GM18505 (cell line): ENCODE data around the gene DCLRE1C.
"Not testable (repeated sequence)": the region's sequence is repeated elsewhere in the genome, so short reads cannot be mapped to it uniquely, and the experiment has no call there.

ENCODE experiments used
- ATAC-seq: cut with Tn5 transposase; IDR thresholded peaks from one replicate; pipeline ENCODE4 v1.9.1; 2021; ENCODE audit not compliant: unreplicated experiment
- POLR2A ChIP-seq: IDR thresholded peaks from 4 replicates; pipeline ENCODE4 v1.6.1; 2011; ENCODE audit warnings: borderline replicate concordance; ENCODE audit not compliant: insufficient read depth, insufficient read length; ENCODE audit errors: extremely low read depth

DCLRE1C gene

DNA sequence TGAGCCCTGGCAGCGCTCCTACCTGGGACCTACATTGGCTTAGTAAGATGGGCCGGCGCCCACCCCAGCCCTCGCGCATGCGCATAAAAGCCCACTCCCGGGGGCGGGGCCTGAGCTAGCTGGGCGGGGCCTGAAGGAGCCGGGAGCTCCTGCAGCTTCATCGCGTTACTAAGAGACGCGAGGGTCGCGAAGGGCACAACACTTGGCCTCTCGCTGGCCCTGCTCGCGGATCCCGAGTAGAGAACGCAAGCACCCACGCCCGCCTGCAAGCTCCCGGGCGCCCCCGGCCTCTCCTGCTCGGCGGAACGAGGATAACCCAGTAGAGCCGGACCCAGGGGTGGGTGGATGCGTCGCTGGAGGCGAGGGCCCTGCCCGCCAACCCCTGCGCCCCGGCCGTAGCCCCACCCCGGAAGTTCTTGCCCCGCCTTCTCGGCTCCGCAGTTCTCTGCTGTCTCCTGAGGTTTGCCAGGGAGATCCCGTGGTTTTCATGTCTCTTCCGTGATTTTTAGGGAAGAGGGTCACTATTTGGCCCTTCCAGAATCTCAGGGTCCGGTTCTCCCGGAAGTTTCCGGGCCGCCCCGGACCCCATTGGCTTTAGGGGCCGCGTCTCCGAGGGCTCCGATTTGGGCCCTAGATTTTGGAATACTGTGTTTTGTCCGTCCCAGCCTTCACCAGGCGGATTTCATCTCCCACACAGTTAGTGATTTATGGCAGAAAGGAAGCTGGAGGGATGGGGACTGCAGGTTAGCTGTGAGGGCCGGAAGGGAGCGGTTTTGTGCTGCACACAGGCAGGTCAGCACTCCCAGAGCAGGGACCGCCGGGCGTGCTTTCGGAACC, 5.5 kb upstream of the DCLRE1C start, which contains the start of gene MEIG1:
Gene MEIG1, plus strand, starts transcription at position 168 of the 837 bp plus-strand sequence. CDS start 7,081 bp downstream, outside the sequence.
- peak; percentile 66 for TF ChIP-seq POLR2A
- peak; percentile 78 for ATAC-seq

DNA sequence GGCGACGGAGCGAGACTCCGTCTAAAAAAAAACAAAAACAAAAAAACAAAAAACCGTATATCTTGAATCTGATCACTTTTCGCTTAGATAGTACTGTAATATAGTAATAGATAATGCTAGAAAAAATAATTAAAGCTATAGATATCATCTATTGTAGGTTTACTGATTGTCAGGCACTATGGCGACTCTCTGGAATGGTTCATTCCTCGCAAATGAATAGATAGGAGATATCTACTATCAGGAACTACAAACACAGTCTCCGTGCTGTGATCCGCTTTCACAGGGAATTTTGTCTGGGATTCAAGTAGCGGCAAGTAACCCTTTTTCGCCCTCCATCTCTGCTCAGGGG, 5.0 kb upstream of the DCLRE1C start:
- TF ChIP-seq POLR2A, result no peak
- ATAC-seq, result no peak

DNA sequence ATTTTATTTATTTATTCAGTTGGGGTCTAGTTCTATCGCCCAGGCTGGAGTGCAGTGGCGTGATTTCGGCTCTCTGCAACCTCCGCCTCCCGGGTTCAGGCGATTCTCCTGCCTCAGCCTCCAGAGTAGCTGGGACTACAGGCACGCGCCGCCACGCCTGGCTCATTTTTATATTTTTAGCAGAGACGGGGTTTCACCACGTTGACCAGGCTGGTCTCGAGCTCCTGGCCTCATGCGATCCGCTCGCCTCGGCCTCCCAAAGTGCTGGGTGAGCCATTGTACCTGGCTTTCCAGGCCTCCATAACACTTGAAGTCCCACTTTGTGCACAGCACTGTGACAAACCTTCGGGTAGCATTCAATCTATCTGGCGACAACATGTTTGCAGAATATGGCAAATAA, 1.0 kb upstream of the DCLRE1C start:
- no peak for TF ChIP-seq POLR2A
- no peak for ATAC-seq

DNA sequence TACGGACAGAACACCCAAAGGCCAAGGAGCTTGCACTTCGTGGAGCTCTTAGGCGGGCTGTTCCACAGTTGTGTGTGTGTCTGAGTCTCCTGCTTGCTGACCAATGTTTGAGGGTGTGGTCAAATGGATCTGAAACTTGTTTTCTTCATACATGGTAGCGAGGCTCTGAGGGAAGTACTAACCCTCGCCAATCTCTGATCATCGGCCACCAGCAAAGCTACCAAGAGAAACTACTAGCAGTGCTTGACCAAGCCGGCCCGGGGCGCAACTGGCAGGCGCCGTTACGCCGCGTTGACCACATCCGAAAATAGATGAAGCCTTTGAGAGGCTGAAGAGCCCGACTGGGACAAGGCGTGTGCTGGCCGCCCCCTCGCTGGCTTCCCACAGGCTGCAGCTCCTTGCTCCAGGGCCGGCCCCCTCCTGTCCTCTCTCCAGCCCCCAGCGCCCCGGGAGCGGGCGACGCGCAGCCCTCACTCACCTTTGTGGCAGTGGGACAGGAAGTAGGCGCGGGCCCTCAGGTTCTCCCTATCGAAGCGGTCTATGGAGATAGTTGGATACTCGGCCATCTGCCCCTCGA, 384 bp downstream of the DCLRE1C start:
- peak; percentile 20 for TF ChIP-seq POLR2A
- ATAC-seq, result peak; percentile 29

DNA sequence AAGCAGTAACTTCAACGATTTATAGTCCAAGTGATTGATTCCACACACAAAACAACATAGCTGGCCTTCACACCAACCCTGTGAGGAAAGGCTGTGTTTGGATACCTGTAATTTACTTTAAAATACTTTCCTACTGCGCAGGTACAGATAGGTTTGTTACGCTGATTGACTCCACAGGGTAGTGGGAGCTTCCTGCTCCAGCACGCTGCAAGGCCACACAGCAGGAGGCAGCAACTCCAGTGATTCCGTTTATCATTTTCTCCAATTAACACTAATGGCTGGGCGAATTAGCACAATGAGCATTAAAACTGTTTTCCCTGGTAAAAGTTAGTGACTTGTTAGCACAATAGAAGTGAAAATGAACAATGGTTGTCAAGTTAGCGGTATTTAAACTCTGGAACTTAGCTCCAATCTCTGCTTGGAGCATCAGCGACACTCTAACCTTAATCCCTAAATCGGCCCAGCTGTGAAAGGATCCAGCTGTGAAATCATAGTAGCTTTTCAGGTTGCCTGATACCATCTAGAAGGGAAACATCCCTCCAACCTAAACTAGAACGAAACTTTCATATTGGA, 959 bp downstream of the DCLRE1C start:
- no peak for ATAC-seq
- TF ChIP-seq POLR2A, result no peak

DNA sequence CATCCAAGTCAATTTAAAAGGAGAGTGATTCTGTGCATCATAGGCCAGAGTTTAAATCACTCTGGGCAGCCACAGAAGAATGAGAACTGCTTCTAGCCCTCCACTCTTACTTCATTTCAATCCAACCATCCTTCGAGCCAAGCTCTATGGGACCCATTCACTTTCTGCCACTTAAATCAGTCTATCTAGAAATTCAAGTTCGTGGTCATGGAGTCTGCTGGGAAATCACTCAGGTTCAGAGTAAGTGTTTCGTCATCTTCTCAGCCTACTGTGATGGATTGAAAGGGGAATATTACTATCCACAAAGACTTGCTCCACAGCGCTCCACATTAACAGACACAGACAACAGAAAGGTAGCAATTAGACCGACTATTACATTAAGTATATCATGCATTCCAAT, 4.6 kb downstream of the DCLRE1C start:
- no peak for ATAC-seq
- TF ChIP-seq POLR2A, result no peak

DNA sequence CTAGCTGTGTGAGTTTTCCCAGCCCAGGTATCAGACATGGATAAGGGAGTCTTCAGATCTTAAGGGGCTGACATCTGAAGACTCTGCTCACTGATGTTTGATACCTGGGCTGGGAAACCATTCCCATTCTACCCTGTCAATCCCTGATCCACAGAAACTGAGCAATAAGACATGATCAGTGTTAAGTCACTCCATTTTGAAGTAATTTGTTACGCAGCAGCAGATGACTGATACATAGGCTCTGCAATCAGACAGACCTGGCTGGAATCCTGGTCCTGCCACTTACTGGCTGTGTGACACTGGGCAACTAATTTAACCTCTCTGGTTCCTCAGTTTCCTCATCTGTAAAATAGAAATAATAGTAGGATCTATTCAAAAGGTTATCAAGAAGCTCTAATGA, 6.6 kb downstream of the DCLRE1C start:
- ATAC-seq, result no peak
- no peak for TF ChIP-seq POLR2A

DNA sequence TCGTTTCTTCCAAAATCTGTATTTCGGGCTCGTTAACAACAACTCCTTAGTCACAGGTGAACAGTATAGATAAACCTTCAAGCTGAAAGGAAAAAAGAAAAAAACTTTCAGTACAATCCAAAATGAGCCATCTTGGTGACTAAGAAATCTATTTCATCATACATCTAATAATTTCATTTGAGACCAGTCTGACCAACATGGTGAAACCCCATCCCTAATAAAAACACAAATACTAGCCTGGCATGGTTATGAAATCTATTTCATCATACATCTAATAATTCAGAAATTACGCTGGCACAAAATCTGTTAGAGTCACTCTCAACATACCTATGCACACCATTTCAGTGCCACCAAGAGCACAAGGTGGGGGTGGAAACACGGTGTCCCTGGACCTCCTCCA, 8.8 kb downstream of the DCLRE1C start:
- no peak for TF ChIP-seq POLR2A
- no peak for ATAC-seq

DNA sequence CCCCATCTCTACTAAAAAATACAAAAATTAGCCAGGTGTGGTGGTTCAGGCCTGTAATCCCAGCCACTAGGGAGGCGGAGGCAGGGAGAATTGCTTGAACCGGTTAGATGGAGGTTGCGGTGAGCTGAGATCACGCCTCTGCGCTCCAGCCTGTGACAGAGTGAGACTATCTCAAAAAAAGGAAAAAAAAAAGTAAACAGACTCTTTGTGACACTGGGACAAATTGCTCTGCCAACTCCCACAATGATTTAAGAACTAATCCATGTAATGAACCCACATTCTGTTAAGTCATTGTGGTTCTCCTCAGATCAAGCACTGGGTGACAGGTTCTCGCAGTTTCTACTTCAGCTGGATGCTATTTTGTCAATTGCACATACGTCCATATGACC, 11.0 kb downstream of the DCLRE1C start:
- ATAC-seq, result not testable (repeated sequence)

DNA sequence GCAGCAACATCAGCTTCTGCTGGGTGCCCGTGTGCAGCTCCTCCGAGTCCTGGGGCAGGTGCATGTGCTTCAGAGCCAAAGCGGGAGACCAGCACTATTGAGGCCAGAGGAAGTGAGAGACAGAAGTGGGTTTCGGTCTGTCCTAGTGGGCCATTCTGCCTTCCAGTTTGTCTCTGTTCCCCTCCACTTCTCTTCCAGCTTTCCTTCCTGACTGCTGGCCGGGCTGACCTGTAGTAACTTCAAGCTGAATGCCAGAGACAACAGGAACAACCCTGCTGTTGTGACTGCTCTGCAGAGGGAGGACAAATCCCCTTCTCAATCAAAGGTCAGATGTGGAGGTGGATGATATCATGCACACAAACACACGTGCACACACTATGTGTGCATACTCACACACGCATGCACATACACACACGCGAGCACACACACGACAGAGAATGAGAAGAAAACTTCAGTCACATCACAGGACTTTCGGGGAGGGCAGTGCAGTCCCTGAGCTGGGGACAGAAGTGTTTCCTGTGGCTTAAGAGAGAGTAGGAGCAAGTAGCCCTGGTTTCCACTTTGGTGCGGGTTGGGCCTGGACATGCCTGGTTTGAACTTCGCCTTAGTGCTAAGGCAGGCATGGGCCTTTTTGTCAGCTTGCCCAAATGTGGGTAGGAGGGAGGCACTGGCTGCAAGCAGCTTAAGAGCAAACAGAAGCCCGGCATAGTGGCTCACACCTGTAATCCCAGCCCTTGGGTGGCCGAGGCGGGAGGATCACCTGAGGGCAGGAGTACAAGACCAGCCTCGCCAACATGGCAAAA, 11.5 kb downstream of the DCLRE1C start:
- peak; percentile 87 for ATAC-seq

DNA sequence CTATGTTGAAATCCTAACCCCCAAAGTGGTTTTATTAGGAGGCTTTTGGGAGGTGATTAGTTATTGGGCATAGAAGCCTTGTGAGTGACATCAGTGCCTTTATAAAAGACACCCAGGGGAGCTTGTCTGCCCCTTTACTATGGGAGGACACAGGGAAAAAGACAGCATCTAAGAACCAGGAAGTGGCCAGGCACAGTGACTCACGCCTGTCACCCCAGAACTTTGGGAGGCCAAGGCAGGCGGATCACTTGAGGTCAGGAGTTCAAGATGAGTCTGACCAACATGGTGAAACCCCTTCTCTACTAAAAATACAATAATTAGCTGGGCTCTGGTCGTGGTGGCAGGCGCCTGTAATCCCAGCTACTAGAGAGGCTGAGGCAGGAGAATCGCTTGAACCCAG, 14.9 kb downstream of the DCLRE1C start:
- ATAC-seq, result not testable (repeated sequence)

DNA sequence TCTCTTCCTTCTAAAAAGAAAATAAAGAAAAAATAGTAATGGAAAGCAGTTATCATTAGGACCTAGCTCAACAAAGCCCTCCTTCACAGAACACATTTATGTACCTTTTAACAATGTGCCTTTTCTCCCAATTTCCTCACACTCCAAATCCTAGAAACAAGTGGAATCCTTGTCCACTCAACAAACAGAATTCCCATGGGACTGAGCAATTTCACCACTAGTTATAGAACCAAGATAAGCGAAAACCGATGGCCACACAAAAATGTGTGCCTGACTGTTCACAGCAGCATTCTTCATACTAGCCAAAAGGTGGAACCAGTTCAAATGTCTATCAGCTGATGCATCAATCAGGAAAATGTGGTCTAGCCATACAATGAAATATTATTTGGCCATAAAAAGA, 17.3 kb downstream of the DCLRE1C start:
- TF ChIP-seq POLR2A, result no peak
- ATAC-seq, result no peak

DNA sequence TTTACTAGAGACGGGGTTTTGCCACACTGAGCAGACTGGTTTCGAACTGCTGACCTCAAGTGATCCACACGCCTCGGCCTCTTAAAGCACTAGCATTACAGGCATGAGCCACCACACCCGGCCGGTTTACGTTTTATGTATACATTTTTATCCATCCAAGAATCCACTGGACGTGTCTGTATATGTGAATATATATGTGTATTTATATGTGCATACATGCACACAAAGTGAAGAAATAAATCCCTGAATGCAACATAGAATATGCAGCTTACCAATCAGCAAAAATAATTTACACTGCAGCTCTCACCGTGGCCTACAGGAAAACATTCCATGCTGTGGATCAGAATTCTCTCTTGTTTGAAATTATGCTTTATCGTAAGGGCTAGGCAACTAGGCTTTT, 23.3 kb downstream of the DCLRE1C start:
- no peak for TF ChIP-seq POLR2A
- ATAC-seq, result no peak

DNA sequence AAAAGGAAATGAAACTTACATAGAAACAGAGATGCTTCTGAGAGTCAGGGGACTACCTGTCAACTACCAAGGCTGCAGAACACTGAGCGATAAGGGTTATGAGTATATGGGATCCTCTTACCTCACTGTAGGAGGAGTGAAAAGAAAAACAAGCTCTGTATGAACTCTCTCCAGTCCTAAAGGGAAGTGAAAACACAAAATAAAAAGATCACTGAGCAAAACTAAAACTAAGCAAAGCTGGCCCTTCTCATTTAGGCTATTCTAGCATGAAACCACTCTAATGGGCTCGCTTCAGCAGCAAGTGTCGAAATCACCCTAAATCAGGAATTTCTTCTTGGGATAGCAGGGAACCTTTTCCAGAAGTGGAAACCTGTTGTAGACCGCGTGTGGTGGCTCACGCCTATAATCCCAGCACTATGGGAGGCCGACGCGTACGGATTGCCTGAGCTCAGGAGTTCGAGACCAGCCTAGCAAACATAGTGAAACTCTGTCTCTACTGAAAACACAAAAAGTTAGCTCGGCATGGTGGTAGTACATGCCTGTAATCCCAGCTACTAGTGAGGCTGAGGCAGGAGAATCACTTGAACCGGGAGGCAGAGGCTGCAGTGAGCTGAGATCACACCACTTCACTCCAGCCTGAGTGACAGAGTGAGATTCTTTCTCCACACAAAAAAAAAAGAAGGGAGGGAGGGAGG, 27.0 kb downstream of the DCLRE1C start:
- no peak for TF ChIP-seq POLR2A
- peak; percentile 96 for ATAC-seq

DNA sequence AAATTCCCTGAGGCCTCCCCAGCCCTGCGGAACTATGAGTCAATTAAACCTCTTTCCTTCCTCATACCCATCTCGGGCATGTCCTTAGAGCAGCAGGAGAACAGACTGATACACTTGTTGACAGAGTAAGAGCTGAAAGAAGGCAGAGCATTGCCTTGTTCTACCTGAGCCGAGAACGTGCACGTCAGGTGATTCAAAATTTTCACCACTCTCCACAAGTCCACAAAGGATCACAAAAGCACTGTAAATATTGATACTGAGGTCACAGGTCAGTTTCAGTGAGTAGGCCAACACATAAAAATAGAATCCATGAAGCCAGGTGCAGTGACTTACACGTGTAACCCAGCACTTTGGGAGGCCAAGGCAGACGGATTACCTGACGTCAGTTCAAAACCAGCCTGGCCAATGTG, 27.8 kb downstream of the DCLRE1C start:
- ATAC-seq, result no peak
- TF ChIP-seq POLR2A, result no peak
